ENCODE measurements around the gene FNDC5. TPM values are rescaled to one million over a fixed set of nuclear protein-coding genes. Genes with fewer than 3 reads are reported as not detected.
A peak's percentile ranks its signal among the peaks of the same experiment; 100 is the strongest.

FNDC5 gene
- total RNA-seq, 1 donor from 2014 or later = 18.7 TPM

DNA sequence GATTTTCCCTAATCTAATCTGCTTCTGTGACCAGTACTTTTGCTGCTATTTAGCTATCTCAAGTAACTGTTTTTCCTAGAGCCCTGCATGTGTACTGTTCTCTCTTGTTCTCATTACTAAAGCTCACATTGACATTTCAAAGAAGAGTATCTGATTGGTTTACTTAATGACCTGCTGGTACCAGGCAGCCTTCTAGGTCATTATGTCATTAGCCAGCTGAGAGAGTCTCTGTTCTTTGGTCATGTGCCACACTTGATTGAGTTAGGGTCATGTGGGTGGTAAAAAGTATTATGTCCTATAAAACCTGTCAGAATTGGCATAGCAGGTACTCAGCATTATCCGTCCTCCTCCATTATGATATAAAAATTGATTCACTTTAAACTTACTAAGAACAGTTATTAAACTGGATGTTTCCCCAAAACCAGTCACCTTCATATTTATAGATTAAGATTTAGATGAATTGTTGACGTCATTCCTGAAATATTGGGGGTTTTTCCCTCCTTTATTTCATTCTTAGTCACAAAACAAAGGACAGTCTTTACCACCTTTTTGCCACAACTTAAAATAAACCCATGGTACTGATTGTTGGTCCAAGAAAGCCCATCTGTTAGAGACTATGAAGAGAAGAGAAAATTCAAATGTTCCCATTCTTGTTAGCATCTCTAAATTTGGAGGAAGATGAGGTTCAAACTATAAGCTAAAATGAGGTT, 22.2 kb downstream of the FNDC5 start:
- DNase-seq (ENCODE audit: low spot score) = no peak
- intact Hi-C loops (cut with DNase I) = no loop called here

DNA sequence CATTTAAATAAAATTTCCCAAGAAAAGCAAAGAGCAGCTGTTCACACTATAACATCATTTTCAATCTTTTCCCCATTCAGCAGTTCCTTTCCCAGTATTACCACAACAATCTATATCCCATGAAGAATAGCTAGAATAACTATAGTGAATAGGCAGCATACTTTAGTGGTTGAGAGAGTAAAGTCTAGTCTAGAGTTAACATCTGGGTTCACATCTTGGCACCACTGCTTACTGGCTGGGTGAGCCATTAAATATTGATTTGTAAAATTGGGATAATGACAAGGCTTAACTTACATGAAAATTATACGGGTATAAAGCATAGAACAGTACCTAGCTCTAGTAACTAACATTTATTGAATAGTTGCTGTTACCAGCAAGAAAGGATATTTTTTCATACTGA, 38.8 kb downstream of the FNDC5 start:
- no peak for DNase-seq (ENCODE audit: low spot score)
- intact Hi-C loops (cut with DNase I) = no loop called here

DNA sequence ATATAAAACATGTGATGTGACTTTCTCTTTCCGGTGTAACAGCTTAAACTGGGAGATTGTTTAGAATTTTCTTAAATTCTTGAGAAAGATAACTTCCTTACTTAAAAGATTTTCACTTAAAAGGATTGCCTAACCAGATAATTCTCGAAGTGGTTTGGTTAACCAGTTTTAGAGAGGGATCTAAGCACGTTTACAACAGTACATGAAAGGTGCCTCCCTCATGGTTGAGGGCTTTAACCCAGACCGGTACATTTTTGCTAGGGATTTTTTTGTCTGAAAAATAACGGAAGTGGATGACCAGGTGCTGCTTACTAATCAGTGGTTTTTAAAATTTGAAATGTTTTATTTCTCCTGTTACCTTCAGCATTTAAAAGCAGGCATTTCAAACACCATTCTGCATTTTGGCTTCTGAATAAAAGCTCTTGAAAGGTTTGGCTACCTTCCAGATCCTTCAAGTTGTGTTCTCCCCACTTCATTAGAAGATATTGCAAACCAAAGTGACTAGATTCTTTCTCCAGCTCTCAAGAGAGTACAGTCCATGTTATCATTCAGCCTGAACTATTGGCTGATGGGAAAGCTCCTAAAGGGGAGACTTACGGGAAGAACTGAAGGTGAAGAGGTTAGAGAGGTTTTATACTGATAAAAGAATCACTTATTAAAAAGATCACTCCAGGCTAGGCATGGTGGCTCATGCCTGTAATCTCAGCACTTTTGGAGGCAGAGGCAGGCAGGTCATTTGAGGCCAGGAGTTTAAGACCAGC, 40.4 kb downstream of the FNDC5 start:
- intact Hi-C loops (cut with DNase I) = no loop called here

DNA sequence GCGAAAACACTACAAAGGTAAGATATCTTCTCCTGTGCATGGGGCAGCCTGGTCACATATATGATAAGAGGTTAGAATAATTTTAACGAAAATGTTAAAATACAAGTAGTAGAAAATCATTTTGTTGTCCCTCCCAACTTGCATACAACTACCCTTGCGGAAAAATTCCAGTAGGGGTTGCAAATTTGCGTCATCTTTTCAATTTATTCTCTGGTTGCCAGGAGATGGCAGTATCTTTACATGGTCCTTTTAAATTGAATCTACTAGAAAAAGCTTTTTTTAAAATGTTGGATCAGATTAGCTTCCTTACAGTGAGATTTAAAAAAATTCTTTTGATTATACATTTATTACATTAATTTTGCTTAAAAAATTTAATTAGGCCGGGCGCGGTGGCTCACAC, 42.4 kb downstream of the FNDC5 start:
- intact Hi-C loops (cut with DNase I) = no loop called here
- DNase-seq (ENCODE audit: low spot score) = no peak

More for the DNA sequence above, 40.4 kb downstream of the FNDC5 start:
- DNase-seq (ENCODE audit: low spot score) = no peak

DNA sequence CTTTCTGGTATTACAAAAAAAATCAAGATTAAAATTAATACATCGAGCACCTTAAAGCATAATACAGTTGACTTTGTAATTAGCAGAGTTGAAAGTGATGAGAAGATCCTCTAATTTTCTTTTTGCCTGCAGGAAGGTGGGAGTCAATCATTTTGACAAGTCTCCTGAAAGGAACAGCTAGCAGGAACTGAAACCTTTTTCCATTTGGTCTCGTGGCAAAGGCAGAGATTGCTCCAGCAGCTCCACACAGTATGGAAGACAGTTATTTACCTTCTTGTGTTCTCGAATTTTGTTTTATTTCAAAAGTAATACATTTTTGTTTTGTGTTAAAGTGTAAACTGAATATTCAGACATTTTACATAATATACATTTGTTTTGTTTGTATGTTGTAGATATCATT, 45.5 kb downstream of the FNDC5 start:
- DNase-seq (ENCODE audit: low spot score) = no peak
- intact Hi-C loops (cut with DNase I) = no loop called here

DNA sequence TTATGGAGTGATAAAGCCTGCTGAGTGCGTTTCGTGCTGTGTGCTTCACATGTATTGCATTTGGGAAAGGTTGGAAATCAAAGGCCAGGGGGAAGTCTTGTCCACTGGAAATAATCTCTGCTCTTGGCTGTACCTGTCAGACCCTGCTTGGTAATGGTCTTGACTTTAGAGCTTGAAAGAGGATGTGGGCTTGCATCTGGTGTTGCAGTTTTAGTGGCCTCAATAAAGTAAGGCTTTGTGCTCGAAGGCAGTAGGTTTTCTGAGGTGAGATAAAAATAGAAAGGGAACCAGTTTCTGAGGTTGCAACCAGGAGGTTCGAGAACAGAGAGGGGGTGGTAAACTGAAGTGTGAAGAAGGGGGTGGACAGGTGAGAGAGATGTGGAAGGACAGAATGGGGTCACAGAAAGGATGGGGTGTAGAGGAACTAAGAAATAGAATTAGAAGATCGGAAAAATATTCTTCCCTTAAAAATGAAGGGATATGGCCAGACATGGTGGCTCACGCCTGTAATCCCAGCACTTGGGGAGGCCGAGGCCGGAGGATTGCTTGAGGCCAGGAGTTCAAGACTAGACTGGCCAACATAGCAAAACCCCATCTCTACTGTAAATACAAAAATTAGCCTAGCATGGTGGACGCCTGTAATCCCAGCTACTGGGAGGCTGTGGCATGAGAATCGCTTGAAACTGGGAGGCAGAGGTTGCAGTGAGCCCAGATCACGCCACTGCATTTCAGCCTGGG, 51.7 kb downstream of the FNDC5 start:
- DNase-seq (ENCODE audit: low spot score) = no peak
- intact Hi-C loops (cut with DNase I) = loop anchor here (5.0 kb wide), 1 partner anchor 53 kb away; the partner anchor contains the start of gene FNDC5

DNA sequence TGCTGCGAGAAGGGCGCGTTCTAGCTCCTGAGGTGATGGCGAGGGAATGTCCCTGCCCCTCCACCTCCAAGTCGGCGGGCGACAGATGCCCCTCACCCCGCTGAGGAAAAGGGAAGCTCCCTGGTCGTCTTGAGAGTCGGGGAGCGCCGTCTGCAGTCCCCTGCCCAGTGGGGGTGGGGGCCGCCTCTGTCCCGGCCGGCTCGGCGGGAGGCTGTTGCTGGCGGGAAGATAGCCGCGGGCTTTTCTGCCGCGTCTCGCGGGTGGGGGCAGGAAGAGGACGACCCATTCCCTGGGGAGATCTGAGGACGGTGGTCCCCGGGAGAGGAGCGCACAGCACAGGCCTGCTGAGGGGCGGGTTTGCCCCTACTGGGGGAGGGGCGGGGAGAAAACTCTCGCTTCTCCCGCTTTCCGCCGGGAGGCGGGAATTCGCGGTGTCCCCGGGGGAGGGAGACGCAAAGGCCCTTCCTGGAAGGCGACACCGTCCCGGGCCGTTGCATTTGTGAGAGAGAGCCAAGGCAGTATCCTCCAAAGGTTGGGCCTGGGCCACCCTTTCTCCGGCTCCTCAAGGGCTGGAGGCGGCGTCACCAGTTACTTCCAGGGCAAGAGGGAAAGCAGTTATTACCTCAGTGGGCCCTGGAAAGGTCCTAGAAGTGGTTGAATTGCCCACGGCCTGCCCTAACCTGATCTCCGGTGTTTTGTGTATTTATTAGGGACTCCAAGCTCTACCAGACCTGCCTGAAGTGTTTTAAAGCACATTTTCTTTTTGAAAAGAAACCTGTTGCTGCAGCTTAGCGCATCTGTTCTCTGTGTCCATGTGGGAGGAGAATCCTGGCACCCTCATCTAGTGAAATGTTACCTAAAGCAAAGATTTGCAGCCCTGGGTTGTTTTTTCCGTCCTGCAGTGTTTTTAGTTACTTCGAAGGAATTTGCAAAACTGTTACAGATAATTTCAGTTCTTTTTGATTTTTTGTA, 52.6 kb downstream of the FNDC5 start:
- intact Hi-C loops (cut with DNase I) = loop anchor here (2.0 to 5.0 kb wide), 2 partner anchors 54 to 167 kb away; partner anchors contain the start of genes FNDC5, RBBP4 and ZBTB8OS
- DNase-seq (ENCODE audit: low spot score) = peak; percentile 88

DNA sequence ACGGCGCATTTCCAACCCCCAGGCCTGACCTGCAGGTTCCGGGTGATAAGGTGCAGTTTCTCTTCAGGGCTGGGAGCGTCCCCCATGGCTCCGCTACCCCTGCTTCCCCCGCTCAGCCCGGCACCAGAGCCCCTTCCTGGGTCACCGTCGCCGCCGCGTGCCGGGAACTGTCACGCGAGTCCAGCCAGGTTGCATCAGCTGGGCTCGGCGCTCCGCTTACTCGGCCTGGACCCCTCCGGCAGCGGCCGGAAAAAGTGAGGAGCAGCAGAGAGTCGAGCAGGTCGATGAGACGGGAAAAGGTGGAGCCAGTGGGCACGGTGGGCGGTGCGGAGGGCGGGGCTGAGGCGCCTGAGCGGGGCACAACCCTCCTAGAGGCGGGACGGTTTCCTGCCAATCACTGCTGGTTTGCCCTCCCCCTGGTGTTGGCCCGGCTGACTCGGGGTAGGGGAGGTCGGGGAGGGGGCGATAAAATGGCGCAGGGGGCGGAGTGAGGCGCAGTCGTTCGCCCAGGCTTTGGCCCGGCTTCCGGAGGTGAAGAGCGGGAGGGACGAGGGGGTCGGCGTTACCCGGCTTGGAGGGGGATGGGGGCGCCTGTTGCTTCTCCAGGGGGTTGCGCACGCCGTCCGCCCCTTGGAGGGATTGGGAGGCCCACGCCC, 53.4 kb downstream of the FNDC5 start, which contains the start of the genes S100PBP and YARS1:
Gene S100PBP, plus strand, starts transcription at position 495 of the 656 bp plus-strand sequence. CDS start 8,447 bp downstream, outside the sequence.
Gene YARS1, minus strand, starts transcription at position 200 of the 656 bp plus-strand sequence. Its CDS starts 114 bp downstream, at position 86.
- intact Hi-C loops (cut with DNase I) = loop anchor here (2.0 to 5.0 kb wide), 2 partner anchors 55 to 166 kb away; partner anchors contain the start of genes FNDC5, RBBP4 and ZBTB8OS
- peak; percentile 100 for DNase-seq (ENCODE audit: low spot score)

DNA sequence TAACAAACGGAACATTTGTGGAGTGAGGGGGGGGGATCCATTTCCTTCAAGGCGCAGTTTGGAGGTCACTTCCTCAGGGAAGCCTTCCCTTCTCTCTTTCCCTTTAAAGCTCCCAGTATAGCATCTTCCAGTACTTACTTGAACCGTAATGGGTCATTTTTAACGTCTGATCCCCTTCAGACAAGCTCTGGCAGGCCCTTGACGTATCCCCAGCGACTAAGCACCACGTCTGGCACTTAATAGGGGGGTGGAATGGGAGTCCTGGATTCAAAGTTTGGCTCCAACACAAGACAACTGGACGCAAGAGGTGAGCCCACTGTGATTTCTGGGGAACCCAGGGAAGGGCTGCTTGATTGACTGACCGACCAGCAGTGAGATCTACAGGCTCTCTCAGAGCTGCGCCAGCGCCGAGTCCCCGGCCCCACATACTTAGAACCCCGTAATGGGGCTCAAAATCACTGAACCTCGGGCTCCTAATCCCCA, 54.0 kb downstream of the FNDC5 start:
- DNase-seq (ENCODE audit: low spot score) = no peak
- intact Hi-C loops (cut with DNase I) = loop anchor here (2.0 to 5.0 kb wide), 2 partner anchors 56 to 166 kb away; partner anchors contain the start of genes FNDC5, RBBP4 and ZBTB8OS

DNA sequence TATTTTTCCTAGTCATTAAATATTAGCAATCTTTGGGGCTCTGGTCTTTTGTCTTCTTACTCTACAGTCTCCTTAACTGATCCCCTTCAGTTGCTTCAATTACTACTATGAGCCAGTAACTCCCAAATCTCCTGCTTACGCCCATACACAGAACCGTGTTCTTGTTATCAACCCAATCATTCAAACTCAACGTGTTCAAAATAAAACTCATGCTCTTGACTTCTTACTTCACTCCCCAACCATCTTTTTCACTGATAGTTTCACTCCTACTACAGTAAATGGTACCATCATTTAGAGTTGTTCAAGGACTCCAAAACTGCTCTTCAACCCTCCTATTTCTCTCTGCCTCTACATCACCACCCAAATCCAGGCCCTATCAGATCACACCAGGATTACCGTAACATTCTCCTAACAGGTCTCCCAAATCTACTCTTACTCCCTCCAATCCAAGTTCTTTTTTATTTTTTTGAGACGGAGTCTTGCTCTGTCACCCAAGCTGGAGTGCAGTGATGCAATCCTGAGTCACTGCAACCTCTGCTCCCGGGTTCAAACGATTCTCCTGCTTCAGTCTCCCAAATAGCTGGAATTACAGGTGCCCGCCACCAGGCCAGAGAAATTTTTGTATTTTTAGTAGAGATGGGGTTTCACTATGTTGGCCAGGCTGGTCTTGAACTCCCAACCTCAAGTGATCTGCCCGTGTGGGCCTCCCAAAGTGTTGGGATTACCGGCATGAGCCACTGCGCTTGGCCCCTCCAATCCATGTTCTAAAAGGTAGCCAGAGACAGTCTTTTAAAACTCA, 56.6 kb downstream of the FNDC5 start:
- intact Hi-C loops (cut with DNase I) = no loop called here
- DNase-seq (ENCODE audit: low spot score) = no peak

Other genes with a start within 250 kb of the FNDC5 start
- 30.2 TPM for gene ZBTB8OS, start 220.4 kb downstream of the FNDC5 start, total RNA-seq
- gene RBBP4, start 219.7 kb downstream of the FNDC5 start, total RNA-seq = 96.0 TPM
- gene SYNC, start 168.1 kb downstream of the FNDC5 start, total RNA-seq = 18.2 TPM
- gene YARS1, start 53.6 kb downstream of the FNDC5 start, total RNA-seq = 27.8 TPM
- gene S100PBP, start 53.3 kb downstream of the FNDC5 start, total RNA-seq = 12.5 TPM
- gene HPCA, start 15.6 kb upstream of the FNDC5 start, total RNA-seq = not detected
- gene TMEM54, start 30.5 kb upstream of the FNDC5 start, total RNA-seq = 17.0 TPM
- gene RNF19B, start 93.9 kb upstream of the FNDC5 start, total RNA-seq = 17.5 TPM
- 99.8 TPM for gene AK2, start 166.0 kb upstream of the FNDC5 start, total RNA-seq
- gene AZIN2, start 210.2 kb upstream of the FNDC5 start, total RNA-seq = 5.8 TPM

Measured in cardiac septum (tissue), 1 donor.